NCI-H1436 treated with DMSO at 0.1 percent for 48 hours (cell line): Measurements from ENCODE around the gene UCP2.

Experiments used
- DNase-seq: peaks from one replicate; lab custom pipeline; 2025; lab: John Stamatoyannopoulos, UW

Gene UCP2

GRCh38 chr11:73969991-73970800 is 12.4 kb downstream of the UCP2 start:
- no peak for DNase-seq

- no peak for DNase-seq
Observed at GRCh38 chr11:73969091-73969490, 13.6 kb downstream of the UCP2 start.

GRCh38 chr11:73968356-73968966 is 14.2 kb downstream of the UCP2 start:
- DNase-seq, result no peak

- no peak for DNase-seq
Observed at GRCh38 chr11:73965764-73966121, 16.9 kb downstream of the UCP2 start.

GRCh38 chr11:73965076-73965763 is 17.4 kb downstream of the UCP2 start:
- no peak for DNase-seq

- DNase-seq, result no peak
Observed at GRCh38 chr11:73963861-73964260, 18.8 kb downstream of the UCP2 start.

GRCh38 chr11:73962101-73962705 is 20.4 kb downstream of the UCP2 start:
- no peak for DNase-seq

- DNase-seq, result no peak
Observed at GRCh38 chr11:73961321-73961720, 21.3 kb downstream of the UCP2 start.

GRCh38 chr11:73958521-73959141 is 24.0 kb downstream of the UCP2 start:
- no peak for DNase-seq

- DNase-seq, result no peak
Observed at GRCh38 chr11:73957654-73958361, 24.8 kb downstream of the UCP2 start.

GRCh38 chr11:73956876-73957653 is 25.6 kb downstream of the UCP2 start:
- no peak for DNase-seq

- no peak for DNase-seq
Observed at GRCh38 chr11:73951797-73952196, 30.8 kb downstream of the UCP2 start.

GRCh38 chr11:73950869-73951710 is 31.6 kb downstream of the UCP2 start, which contains the start of gene DNAJB13:
Gene DNAJB13 (plus strand): TSS chr11:73951026. CDS start chr11:73951070, 44 bp downstream.
- DNase-seq, result no peak

GRCh38 chr11:73949912-73950311 is 32.7 kb downstream of the UCP2 start:
- no peak for DNase-seq

- no peak for DNase-seq
Observed at GRCh38 chr11:73949246-73949645, 33.4 kb downstream of the UCP2 start.

GRCh38 chr11:73946798-73947458 is 35.7 kb downstream of the UCP2 start:
- DNase-seq, result no peak

- no peak for DNase-seq
Observed at GRCh38 chr11:73945396-73945795, 37.2 kb downstream of the UCP2 start.

GRCh38 chr11:73944901-73945300 is 37.7 kb downstream of the UCP2 start:
- DNase-seq, result no peak

- no peak for DNase-seq
Observed at GRCh38 chr11:73944085-73944484, 38.6 kb downstream of the UCP2 start.
